Retina (tissue), 1 donor: ENCODE data around the gene KRT84.
A peak's percentile ranks its signal among the peaks of the same experiment; 100 is the strongest.

ENCODE experiments used
- DNase-seq: peaks from one replicate; pipeline ENCODE4 v3.0.0-alpha.2; 2016

KRT84 gene

DNA sequence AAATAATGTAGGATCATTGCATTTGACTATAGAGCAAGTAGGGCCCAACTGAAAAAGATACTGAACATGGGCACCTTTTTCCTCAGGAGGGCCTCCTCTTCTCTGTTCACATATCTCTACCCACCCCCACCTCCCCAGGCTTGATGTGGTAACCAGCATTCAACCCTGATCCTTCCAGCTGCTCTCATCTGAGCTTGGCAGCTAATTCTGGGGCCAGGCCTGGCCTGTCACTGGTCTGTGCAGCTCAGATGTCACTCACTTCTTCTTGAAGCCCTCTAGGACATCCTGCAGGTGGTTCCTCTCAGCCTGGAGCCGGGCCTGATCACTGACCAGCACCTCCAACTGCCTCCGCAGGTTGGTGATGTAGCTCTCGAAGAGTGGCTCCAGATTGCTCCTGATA lies 2.1 kb downstream of the KRT84 start:
- DNase-seq = no peak

GRCh38 chr12:52382854-52383253 lies 2.6 kb downstream of the KRT84 start:
- no peak for DNase-seq

GRCh38 chr12:52381206-52381605 lies 4.2 kb downstream of the KRT84 start:
- no peak for DNase-seq

DNA sequence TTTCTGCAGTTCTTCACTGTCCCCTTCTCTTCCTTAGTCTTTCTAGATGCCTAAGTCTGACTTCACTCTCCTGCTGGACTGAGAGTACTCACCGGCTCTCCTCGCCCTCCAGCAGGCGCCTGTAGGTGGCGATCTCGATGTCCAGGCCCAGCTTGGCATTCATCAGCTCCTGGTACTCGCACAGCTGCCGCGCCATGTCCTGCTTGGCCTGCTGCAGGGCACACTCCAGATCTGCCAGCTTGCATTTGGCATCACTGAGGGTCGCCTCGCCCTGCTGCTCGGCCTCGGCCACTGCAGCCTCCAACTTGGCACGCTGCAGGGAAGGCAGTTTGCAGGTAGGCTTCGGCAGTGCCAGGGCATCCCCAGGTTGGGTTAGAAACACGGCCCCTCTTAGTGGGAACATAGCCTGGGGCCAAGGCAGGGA lies 5.2 kb downstream of the KRT84 start:
- peak; percentile 42 for DNase-seq

DNA sequence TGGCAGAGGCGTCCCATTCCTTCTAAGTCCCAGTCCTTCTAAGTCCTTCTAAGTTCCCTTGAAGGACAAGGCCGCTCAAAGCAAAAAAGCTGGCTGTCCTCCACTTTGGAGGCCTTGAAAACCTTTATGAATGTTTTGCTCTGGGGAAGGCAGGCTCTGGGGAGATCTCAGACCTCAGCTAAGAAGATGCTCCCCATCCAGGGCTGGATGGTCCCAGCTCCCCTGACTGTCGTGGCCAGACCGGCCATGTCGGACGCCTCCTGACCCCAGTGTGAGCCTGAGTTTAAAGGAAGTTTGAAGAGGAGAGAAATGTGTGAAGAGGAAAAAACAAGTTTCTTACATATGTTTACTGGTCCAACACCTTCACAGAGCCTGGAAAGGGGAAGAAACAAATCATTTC lies 5.9 kb downstream of the KRT84 start:
- no peak for DNase-seq

GRCh38 chr12:52378091-52378490 lies 7.4 kb downstream of the KRT84 start:
- no peak for DNase-seq

DNA sequence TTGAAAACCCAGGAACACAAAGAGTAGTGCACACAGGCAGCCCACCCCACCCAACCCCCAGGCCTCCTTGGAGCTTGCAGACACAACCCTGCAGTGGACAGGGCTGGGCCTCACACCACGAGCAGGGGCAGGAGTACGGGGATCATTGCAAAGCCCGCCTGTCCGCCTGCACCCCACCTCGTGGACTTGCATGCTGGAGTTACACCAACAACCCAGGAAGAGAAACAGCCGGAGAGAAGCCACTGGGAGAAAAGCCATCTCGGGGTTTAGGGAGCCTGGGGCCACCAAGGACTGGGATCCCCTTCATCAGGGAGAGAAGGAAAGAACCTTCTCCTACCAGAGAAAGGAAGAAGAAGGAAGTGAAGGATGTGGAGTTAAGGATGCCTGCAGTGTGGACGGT lies 8.2 kb downstream of the KRT84 start:
- DNase-seq = no peak

DNA sequence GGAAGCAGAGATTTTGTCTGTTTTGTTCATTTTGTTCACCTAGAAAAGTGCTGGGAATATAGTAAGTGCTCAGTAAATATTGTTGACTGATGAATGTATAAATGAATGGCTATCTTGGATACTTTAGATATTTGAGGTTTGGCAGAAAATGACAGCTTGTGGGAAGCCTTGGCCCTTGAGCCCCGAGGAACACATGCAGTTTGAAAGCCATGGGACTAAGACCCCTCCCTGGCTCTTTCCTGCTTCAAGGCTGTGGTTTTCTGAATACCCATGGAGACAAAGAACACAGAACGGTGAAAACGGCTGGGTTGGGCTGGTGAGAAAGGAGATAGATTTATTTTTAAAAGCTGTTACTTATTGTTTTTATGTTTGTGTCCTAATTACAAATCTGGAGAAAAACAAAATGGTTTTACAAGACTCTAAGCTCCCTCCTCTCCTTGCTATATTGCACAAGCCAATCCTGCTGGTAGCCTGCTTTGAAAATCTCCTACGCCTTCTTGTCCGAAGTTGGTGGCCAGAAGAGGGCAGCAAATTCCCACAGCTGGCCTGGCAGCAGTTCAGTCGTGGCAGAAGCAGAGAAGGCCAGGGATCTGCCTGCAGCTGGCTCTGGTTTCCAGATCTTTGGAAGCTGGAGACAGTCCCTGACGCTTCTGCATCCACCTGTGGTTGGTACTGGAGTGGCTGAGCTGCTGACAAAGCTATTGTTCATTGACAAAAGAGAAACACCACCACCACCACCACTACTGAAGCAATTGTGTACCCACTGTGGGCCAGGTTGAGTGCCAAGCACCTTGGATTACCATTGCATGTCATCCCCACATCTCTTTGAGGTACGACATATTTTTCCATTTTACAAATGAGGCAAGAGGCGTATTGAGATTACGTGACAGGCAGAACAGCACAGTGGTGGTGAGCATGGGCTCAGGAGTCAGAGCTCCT lies 13.0 kb downstream of the KRT84 start:
- DNase-seq = peak; percentile 83

- DNase-seq = no peak
These were observed 13.7 kb downstream of the KRT84 start for GRCh38 chr12:52371716-52372115.

DNA sequence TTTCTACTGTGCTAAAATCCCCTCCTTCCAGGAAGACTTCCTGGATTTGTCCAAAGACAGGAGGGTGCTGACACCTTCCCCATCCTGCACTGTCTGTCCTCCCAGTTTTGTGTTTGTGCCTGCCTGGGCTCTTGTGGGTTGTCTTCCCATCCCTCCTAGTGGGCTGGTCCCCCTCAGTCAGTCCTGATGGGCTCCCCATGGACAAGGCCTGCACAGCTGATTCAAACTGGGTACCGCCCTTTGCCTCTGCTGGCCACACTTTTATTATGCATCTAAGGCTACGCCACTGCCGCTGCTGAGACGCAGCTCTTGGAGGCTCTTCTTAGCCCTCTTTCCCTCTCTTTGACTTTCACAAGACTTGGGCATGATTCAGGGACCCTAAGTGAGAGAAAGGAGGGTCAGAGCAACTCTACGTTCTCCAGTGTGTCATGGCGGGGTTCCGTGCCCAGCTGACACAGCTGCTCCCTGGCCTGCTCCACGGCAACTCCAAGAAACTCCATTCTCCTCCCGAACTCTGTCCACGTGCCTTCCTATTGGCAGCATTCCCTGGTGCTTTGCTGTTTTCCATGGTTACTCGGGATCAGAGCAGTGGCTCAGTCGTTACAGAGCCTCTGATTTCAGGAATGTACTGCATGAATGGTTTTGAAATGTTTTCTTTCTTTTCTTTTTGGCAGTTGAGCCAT lies 14.4 kb downstream of the KRT84 start:
- no peak for DNase-seq

DNA sequence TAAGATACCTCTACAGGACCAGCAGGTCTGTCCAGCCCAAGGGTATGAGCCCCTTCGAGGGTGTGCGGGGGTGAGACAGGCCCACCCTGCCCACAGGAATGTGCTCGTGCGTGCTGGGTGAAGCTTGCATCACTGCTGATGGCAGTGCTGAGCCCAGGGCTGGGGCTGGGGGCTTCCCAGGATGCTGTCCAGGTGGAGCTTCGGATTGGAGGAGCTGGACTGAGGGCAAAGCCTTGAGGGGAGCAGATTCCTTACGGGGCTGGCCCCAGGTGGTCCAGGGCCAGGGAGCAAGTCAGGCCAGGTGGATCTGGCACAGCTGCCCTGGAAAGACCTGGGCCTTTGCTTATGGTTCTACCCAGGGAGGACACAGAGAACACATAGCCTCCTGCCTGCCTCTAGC lies 15.6 kb downstream of the KRT84 start:
- no peak for DNase-seq

DNA sequence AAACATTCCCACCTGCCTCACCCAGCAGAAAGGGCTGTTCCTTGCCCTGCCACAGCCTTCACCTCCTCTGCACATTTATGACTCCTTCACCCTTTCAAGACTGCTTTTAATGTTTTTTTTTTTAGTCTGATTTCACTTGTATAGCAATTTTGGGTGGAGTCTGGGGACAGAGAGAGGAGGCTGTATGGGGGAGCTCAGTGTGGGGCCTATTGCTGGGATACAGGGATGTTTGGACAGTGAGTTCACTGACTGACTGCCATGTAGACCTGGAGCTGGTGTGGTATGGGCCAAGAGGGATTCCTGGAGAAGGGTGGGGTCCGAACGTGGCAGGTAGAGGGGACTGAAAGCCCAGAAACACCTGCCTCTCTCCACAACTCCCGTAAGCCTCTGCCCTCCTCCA lies 16.2 kb downstream of the KRT84 start:
- no peak for DNase-seq

DNA sequence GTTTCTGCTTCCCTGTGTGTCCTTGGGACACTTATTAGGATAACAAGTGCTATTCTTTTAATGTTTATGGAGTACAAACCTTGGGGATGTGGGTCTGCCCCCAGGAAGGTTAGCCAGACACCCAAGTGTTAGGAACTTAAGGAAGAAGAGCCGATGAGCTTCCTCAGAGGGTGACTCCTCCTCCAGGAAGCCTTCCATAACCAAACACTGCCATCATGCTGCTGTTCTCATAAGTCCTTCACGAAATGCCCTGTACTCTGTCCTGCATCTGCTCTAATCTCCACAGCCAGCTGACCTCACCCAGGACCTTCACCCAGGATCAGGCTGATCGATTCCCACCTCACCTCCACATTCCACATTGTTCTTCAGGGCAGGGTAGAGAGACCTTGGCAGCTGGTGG lies 16.9 kb downstream of the KRT84 start:
- DNase-seq = no peak

GRCh38 chr12:52367876-52368275 lies 17.6 kb downstream of the KRT84 start:
- DNase-seq = no peak

- DNase-seq = no peak
These were observed 18.5 kb downstream of the KRT84 start, which contains the start of gene KRT85 for GRCh38 chr12:52366738-52367485. Gene KRT85, minus strand, starts transcription at chr12:52367481. Its CDS starts 76 bp downstream, at chr12:52367405.

GRCh38 chr12:52364901-52365489 lies 20.5 kb downstream of the KRT84 start:
- DNase-seq = no peak

DNA sequence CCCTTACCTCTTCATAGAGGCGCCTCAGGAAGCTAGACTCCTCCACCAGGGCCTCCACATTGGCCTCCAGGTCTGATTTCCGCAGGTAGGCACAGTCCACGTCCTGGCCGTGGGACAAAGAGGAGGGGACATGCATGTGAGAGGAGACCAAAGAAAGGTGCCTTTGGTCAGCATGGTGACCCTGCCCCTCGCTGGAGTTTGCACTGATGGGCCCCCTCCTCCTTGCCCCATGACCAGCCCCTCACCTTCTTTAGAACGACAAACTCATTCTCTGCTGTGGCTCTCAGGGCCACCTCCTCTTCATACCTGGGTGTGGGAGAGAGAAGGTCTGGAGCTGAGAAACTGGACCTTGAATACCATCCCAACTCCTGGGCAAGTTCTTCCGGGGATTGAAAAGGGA lies 21.4 kb downstream of the KRT84 start:
- DNase-seq = no peak

- DNase-seq = no peak
These were observed 22.3 kb downstream of the KRT84 start for GRCh38 chr12:52363111-52363679.

DNA sequence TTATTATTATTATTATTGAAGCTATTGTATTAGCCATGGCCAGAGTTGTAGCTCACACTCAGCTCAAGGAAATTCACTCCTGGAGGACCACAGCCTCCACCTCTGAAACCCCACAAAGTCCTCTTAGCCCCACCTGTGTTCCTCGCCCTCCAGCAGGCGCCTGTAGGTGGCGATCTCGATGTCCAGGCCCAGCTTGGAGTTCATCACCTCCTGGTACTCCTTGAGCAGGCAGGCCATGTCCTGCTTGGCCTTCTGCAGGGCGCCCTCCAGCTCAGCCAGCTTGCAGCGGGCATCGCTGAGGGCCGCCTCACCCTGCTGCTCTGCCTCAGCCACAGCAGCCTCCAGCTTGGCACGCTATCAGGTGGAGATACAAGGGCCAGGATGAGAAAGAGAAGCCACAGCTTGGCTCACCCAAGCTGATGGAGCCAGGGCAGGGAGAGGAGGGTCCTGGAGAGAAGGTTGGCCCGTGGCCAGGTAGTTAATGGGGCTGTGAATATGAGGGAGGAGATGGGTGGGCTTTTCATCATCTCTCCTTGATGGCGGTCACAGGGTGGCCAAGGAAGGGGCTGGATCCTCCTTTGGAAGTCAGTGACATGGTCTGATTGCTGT lies 23.2 kb downstream of the KRT84 start:
- DNase-seq = no peak

DNA sequence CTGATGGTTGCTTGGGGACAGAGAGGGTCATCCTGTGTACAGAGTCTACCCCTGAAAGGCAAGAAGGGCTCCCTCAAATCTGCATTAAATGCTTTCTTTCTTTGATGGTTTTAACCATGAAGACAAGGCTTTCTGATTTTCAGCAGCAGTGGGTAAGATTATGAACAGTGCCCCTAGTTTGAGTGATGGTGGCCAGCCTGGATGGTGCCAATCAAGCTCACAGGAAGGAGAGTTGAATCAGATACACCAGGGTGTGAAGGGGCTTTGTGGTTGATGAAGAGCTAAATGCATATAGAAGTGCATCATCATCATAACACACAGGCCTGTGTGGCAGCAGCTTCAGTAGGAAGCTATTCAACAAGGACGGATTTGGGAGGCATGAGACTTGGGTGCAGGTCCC lies 23.9 kb downstream of the KRT84 start:
- DNase-seq = no peak

GRCh38 chr12:52360663-52361271 lies 24.7 kb downstream of the KRT84 start:
- DNase-seq = no peak
